ENCODE measurements around the gene ISCU. TPM values are rescaled to one million over a fixed set of nuclear protein-coding genes. Genes with fewer than 3 reads are reported as not detected.

ISCU gene
- total and polyA plus RNA-seq, 9 of the 15 experiments (the other 6 are each of a cell fraction or from before 2014, with no cell fraction given) = 15.9 to 92.5 (median 77.3) TPM

GRCh38 chr12:108563136-108563803, 874 bp downstream of the ISCU start (continued):
- TF ChIP-seq ELF2 (CRISPR knock-in tag; IDR thresholded peaks at IDR 0.05) (no peak), ZNF79 (CRISPR knock-in tag; IDR thresholded peaks at IDR 0.05; ENCODE audit: low read depth) (no peak), SRSF1 (IDR thresholded peaks at IDR 0.05; ENCODE audit: low read depth, low read length) (no peak), PTBP1 (IDR thresholded peaks at IDR 0.05; ENCODE audit: low read depth, low read length) (no peak), ZNF174 (CRISPR knock-in tag; IDR thresholded peaks at IDR 0.05) (no peak), MYC (IDR thresholded peaks at IDR 0.05; ENCODE audit: low read depth, low read length) (peak; percentile 78), MYC (CRISPR knock-in tag; IDR thresholded peaks at IDR 0.05; ENCODE audit: borderline replicate concordance, low read depth) (no peak), FOS (IDR thresholded peaks at IDR 0.05; ENCODE audit: extremely low read depth, insufficient read length) (no peak), KAT2B (IDR thresholded peaks at IDR 0.05; ENCODE audit: low read depth, low read length) (no peak), MAFK (IDR thresholded peaks at IDR 0.05; ENCODE audit: low read length) (peak; percentile 50), PATZ1 (CRISPR knock-in tag; IDR thresholded peaks at IDR 0.05; ENCODE audit: borderline replicate concordance) (no peak), NKRF (IDR thresholded peaks at IDR 0.05; ENCODE audit: borderline replicate concordance) (no peak; the same call in 1 of the 2 replicates), IFI16 (CRISPR knock-in tag; IDR thresholded peaks at IDR 0.05) (no peak), SNIP1 (IDR thresholded peaks at IDR 0.05; ENCODE audit: low read depth) (no peak), ILF3 (IDR thresholded peaks at IDR 0.05; ENCODE audit: borderline replicate concordance) (no peak), NR2C1 (IDR thresholded peaks at IDR 0.05) (no peak), NR2C1 (tag; IDR thresholded peaks at IDR 0.05) (no peak), ZC3H11A (IDR thresholded peaks at IDR 0.05; ENCODE audit: low read depth, low read length) (no peak), MITF (IDR thresholded peaks at IDR 0.05) (no peak), GTF3C2 (IDR thresholded peaks at IDR 0.05; ENCODE audit: borderline replicate concordance, extremely low read depth, insufficient read length) (no peak), TRIM28 (IDR thresholded peaks at IDR 0.05) (no peak), RHOXF2B (CRISPR knock-in tag; conservative IDR thresholded peaks at IDR 0.05) (no peak)
